ENCODE results near the gene NOTCH4.

DNA sequence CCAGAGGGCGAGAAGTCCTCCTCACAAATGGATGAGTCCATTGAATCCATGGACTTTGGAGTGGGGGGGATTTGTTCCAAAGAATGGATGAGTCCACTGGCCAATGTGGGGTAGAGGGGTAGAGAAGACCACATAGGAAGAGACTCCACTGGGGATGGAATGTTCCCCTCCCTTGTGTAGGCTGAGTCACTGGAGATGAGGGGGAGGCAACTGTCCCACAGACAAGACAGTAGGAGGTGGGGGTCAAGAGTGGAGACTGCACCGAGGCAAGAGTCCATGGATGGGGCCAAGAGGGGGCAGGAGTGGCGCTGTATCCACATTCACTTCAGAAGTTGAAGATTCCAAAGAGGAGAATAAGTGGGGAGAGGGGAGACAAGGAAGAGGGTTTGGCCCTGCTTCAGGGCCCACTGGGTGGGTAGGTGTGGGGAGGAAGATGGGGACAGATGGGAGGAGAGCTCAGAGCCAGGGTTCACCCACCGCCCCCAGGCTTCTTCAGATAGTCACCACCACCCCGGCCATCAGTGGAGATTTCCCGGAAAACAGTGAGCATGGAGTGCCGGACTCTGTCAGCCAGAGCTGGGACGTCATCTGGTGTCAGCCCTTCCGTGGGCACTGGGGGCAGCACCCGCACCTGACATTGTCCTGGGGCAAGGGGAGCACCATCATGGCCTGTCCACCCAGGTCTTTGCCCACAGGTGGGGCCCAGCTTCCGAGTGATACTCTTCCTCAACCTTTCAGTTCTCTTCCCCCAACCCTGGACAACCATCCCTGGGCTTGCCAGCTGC is 54.9 kb downstream of the NOTCH4 start:
- no peak for TF ChIP-seq EZH2phosphoT487 (IDR thresholded peaks at IDR 0.05; ENCODE audit: insufficient read depth, low read depth)
- no peak for TF ChIP-seq EZH2 (IDR thresholded peaks at IDR 0.05; ENCODE audit: insufficient read depth, poor library complexity, severe bottlenecking)
